ENCODE data around the gene LRRN2.

The LRRN2 gene

GRCh38 chr1:204613636-204614035, 71.9 kb downstream of the LRRN2 start:
- H3K27ac ChIP-seq, result no peak overlapping the region

GRCh38 chr1:204612326-204612725, 73.2 kb downstream of the LRRN2 start:
- H3K36me3 ChIP-seq, result no peaks in the 10 kb centered on the region
- no peak overlapping the region for H3K4me3 ChIP-seq (ENCODE audit: low read depth in 1 of 2, low read length in 1 of 2)
- H3K4me1 ChIP-seq (ENCODE audit: control insufficient read depth in 1 of 2, insufficient read depth in 1 of 2, low read depth in 1 of 2, low read length in 1 of 2), result no peaks in the 10 kb centered on the region
- no peak for TF ChIP-seq CTCF (IDR thresholded peaks at IDR 0.05)
- H3K27ac ChIP-seq, result no peak overlapping the region
- no peaks in the 10 kb centered on the region for H3K9me3 ChIP-seq
- peaks cover 39% of the 10 kb centered on the region for H3K27me3 ChIP-seq

More at GRCh38 chr1:204613636-204614035, 71.9 kb downstream of the LRRN2 start:
- no peaks in the 10 kb centered on the region for H3K9me3 ChIP-seq
- TF ChIP-seq CTCF (IDR thresholded peaks at IDR 0.05), result no peak
- H3K36me3 ChIP-seq, result no peaks in the 10 kb centered on the region
- H3K27me3 ChIP-seq, result peaks cover 26% of the 10 kb centered on the region
- H3K4me1 ChIP-seq (ENCODE audit: control insufficient read depth in 1 of 2, insufficient read depth in 1 of 2, low read depth in 1 of 2, low read length in 1 of 2), result no peaks in the 10 kb centered on the region
- H3K4me3 ChIP-seq (ENCODE audit: low read depth in 1 of 2, low read length in 1 of 2), result no peak overlapping the region

- Histone ChIP-seq H3K27ac (no peak overlapping the region), H3K4me1 (ENCODE audit: control insufficient read depth in 1 of 2, insufficient read depth in 1 of 2, low read depth in 1 of 2, low read length in 1 of 2) (no peaks in the 10 kb centered on the region), H3K4me3 (ENCODE audit: low read depth in 1 of 2, low read length in 1 of 2) (no peak overlapping the region), H3K9me3 (no peaks in the 10 kb centered on the region), H3K27me3 (peaks cover 43% of the 10 kb centered on the region), H3K36me3 (no peaks in the 10 kb centered on the region)
- TF ChIP-seq CTCF (IDR thresholded peaks at IDR 0.05), result no peak
Measured at GRCh38 chr1:204611036-204611435, 74.5 kb downstream of the LRRN2 start.

- no peak for TF ChIP-seq CTCF (IDR thresholded peaks at IDR 0.05)
- H3K4me3 ChIP-seq (ENCODE audit: low read depth in 1 of 2, low read length in 1 of 2), result no peak overlapping the region
- H3K4me1 ChIP-seq (ENCODE audit: control insufficient read depth in 1 of 2, insufficient read depth in 1 of 2, low read depth in 1 of 2, low read length in 1 of 2), result no peaks in the 10 kb centered on the region
- no peaks in the 10 kb centered on the region for H3K9me3 ChIP-seq
- no peak overlapping the region for H3K27ac ChIP-seq
- H3K36me3 ChIP-seq, result no peaks in the 10 kb centered on the region
- H3K27me3 ChIP-seq, result peaks cover 44% of the 10 kb centered on the region
Measured at GRCh38 chr1:204607910-204608309, 77.6 kb downstream of the LRRN2 start.

- H3K27ac ChIP-seq, result no peak overlapping the region
- peaks cover 40% of the 10 kb centered on the region for H3K27me3 ChIP-seq
- H3K36me3 ChIP-seq, result no peaks in the 10 kb centered on the region
- H3K4me1 ChIP-seq (ENCODE audit: control insufficient read depth in 1 of 2, insufficient read depth in 1 of 2, low read depth in 1 of 2, low read length in 1 of 2), result no peaks in the 10 kb centered on the region
- no peak for TF ChIP-seq CTCF (IDR thresholded peaks at IDR 0.05)
- no peaks in the 10 kb centered on the region for H3K9me3 ChIP-seq
- no peak overlapping the region for H3K4me3 ChIP-seq (ENCODE audit: low read depth in 1 of 2, low read length in 1 of 2)
Measured at GRCh38 chr1:204605791-204606190, 79.7 kb downstream of the LRRN2 start.
